NCI-H2107 treated with DMSO at 0.1 percent for 48 hours (cell line): ENCODE results near the gene ZNF346.
"Not testable (repeated sequence)": the region's sequence is repeated elsewhere in the genome, so short reads cannot be mapped to it uniquely, and the experiment has no call there.

Experiments used
- DNase-seq: peaks from one replicate; lab custom pipeline; 2025; ENCODE audit not compliant: unreplicated experiment; lab: John Stamatoyannopoulos, UW

The ZNF346 gene

GRCh38 chr5:177008716-177009115, 13.8 kb upstream of the ZNF346 start:
- no peak for DNase-seq

DNA sequence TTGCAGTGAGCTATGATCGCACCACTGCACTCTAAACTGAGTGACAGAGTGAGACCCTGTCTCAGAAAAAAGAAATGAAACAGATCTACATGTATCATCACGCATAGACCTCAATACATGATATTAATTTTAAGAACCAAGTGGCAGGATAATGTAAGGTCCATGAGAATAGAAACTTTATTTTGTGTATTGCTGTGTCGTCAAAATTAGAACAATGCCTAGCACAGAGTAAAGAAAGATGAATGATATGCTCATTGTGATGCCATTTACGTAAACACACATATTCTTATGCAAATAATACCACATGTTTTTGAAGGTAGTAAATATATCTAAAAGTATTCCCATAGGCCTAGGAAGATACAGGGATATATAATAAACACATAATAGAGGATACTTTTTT, 12.3 kb upstream of the ZNF346 start:
- no peak for DNase-seq

DNA sequence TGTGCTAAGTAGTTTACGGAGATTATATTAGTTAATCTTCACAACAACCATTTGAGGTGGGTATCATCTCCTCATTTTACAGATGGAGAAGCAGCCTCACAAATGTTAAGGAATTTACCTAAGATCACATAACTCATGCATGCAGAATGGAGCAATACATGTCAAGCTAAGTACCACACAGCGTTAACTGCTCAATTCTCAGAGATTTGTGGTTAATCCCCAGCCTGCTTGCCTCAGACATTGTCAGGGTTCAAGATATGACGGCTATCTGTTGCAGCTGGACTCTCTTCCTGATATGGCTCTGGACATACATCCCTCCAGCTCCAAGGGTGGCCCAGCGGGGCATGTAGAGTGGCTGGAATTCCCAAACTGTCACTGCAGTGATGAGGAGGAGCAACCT, 7.3 kb upstream of the ZNF346 start:
- no peak for DNase-seq

DNA sequence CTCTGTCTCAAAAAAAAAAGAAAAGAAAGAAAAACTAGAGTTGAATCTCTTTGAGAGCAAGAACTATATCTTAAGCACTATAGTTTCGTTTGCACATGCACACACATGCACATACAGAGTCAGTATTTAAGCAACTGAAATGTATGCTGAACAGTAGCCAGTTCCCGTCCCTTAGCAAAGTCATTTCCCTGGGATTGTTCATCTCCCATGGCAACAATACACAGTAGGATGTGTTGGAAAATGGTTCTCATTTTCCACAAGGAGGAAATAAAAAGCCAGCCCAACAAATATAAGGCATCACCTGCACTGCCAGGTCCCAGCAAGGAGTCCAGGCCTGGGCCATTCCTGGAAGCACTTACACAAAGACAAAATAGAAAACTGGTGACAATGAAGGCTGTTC, 4.2 kb upstream of the ZNF346 start:
- no peak for DNase-seq

- no peak for DNase-seq
These were observed 2.5 kb upstream of the ZNF346 start for GRCh38 chr5:177020033-177020432.

GRCh38 chr5:177023303-177023664, 788 bp downstream of the ZNF346 start:
- no peak for DNase-seq

- DNase-seq, result no peak
These were observed 2.1 kb downstream of the ZNF346 start for GRCh38 chr5:177024559-177024958.

- DNase-seq, result no peak
These were observed 2.7 kb downstream of the ZNF346 start for GRCh38 chr5:177025101-177025601.

DNA sequence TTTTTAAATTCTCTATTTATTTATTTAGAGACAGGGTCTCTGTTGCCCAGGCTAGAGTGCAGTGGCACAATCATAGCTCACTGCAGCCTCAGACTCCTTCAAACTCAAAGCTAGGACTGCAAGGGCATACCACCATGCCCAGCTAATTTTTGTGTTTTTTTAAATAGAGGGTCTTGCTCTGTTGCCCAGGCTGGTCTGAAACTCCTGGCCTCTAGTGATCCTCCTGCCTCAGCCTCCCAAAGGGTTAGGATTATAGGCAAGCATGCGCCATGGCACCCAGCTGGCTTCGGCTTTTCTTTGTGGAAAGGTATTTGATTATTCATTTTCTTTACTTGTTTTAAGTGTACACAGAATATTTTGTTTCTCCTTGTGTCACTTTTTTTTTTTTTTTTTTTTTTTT, 5.2 kb downstream of the ZNF346 start:
- DNase-seq, result no peak

GRCh38 chr5:177029498-177029897, 7.0 kb downstream of the ZNF346 start:
- no peak for DNase-seq

- no peak for DNase-seq
These were observed 13.5 kb downstream of the ZNF346 start for GRCh38 chr5:177035976-177036375.

DNA sequence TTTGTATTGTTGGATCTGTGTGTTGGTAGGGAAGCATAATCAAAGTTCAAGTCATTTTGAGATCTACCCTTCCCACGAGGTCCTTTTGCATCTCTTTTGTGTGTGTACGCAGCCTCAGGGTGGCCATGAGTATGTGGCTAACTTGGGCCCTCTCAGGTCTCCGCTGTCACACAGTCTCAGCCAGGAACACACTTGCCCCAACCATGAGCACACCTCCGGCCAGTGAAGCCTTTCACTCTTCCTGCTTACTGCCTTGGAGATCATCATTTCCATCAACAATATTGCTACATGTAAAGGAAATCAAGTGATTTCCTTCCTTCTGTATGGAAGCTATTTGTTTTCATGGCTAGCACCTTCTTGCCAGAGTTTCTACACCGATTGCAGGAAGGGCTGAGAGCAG, 13.9 kb downstream of the ZNF346 start:
- no peak for DNase-seq

DNA sequence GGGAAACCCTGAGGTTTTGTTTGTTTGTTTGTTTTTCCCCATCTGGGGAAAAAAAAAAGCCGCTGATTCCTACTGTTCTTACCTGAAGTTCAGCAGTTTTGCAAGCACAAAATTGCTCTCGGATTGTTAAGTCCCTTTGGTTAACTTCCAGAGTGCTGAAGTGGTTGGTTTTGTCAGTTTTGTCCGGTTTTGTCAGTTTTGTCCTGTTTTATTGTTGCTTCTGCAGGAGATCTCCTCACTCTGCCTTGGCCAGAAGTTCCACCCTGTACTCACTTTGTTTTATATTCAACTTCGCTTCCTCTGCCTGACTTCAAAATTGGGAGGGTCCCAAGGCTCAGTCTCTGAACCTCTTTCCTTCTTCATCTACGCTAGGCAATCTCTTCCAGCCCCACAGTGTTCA, 14.4 kb downstream of the ZNF346 start:
- no peak for DNase-seq

DNA sequence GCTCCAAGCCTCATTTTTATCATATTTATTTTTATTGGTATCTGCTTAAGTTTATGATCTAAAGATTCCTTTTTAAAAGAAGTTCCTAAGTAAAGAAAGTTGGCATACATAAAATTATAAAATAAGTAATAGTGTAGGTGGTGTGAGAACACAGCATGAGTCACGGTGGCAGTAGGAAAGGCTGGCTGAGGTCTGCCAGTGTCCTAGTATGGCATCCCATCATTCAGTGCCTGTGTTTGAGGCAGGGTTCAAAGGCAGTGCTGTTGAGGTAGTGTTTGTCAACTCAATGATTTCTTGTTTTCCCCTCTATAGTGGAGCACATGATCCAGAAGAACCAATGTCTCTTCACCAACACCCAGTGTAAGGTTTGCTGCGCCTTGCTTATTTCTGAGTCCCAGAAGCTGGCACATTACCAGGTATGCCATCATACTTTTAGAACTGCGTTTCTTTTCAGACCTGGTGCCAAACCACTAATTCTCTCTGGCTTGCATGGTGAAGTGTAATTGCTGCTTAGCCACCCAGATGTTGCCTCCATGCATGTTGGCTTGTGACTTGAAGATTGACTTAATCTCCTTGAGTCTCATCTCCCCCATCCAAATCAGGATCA, 18.4 kb downstream of the ZNF346 start:
- no peak for DNase-seq

GRCh38 chr5:177041936-177042335, 19.4 kb downstream of the ZNF346 start:
- DNase-seq, result no peak

DNA sequence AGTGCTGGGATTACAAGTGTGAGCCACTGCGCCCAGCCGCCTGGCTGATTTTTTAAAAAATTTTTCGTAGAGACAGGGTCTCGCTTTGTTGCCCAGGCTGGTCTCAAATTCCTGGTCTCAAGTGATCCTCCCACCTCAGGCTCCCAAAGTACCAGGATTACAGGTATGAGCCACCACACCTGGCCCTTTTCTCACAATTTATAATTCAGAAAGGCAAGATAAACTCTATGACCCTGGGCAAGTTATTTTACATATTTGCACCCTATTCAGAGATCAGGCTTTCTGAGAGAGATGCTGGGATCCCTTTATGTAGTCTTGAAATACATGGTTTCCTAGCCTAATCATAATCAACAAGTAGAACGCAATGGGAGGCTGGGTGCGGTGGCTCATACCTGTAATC, 20.6 kb downstream of the ZNF346 start:
- no peak for DNase-seq

GRCh38 chr5:177043958-177044357, 21.5 kb downstream of the ZNF346 start:
- DNase-seq, result no peak

- no peak for DNase-seq
These were observed 22.1 kb downstream of the ZNF346 start for GRCh38 chr5:177044641-177045040.

GRCh38 chr5:177045631-177046030, 23.1 kb downstream of the ZNF346 start:
- DNase-seq, result no peak

- DNase-seq, result not testable (repeated sequence)
These were observed 26.0 kb downstream of the ZNF346 start for GRCh38 chr5:177048531-177048930.

DNA sequence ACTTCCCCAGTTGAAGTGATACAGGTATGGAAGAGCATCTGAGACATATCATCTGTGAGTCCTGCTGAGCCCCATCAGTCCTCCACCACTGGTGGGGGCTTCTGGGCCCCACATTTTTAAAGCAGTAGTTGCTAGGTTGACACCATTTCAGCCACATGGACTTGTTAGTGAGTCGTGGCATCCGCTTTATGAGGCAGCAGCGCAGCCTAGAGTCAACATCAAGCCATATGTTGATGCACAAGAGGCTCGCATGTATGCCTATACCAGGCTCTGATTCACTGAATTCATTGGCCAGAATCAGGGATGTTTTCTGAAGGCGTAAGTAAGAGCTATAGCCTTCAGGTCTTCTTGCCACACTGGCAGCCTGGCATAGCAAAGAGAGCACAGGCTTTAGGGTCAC, 26.8 kb downstream of the ZNF346 start:
- no peak for DNase-seq

DNA sequence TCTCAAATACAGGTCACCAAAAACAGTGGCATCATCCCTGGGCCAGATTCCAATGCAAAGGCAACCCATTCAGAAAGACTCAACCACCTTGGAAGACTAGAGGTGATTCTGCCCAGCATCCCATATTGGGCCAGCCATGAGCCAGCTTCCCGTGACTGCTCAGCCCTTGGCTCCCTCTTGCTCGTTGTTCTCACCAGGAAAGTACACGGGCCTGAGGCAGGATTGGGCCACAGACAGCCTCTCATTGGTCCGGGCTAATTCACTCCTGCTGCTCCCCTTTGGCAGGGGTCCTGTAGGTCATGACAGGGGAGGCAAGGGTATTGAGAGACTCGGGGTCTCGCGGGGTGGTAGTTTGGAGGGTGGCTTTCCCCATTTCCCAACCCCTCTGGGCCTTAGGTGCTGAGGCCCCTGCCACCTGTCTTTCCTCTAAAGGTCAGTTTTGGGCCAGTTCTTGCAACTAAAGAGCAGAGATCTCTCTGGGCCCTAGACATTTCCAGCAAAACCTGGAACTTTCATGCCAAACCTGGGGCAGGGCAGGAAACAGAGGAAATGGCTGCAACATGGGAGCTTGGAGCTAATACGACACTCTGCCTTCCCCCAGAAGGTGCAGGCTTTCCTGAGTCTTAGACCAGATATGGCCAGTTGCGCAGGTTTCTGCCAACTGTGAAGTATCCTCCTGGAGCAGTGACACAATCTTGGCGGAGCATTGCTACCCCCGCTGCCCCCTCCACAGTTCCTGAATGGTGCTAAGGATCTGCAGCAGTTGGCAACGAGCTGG, 42.2 kb downstream of the ZNF346 start:
- DNase-seq, result no peak

GRCh38 chr5:177065491-177065890, 43.0 kb downstream of the ZNF346 start:
- no peak for DNase-seq
